ENCODE results near the gene WNT3A. TPM values are rescaled to one million over a fixed set of nuclear protein-coding genes. Genes with fewer than 3 reads are reported as not detected.

WNT3A gene
- total RNA-seq, 1 donor from 2014 or later = not detected

DNA sequence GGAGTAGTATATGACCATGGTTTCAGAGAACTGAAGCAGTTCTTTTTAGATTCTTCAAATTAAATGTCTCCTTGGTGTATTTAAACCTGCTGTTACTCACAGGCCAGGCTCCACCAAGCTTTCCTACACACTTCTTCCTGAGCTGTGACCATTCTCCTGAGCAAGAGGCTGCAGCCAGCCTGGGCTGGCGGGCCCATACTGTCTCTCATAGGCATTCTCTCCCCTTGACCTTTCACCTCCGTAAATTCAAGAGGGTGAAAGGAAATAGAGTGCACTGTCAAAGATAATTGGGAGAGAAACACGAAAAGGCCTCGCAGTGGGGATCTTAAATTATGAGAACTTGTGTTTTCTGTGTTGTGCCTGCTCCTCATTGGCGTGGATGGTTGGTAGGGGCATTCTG is 78.0 kb downstream of the WNT3A start:
- DNase-seq = no peak

DNA sequence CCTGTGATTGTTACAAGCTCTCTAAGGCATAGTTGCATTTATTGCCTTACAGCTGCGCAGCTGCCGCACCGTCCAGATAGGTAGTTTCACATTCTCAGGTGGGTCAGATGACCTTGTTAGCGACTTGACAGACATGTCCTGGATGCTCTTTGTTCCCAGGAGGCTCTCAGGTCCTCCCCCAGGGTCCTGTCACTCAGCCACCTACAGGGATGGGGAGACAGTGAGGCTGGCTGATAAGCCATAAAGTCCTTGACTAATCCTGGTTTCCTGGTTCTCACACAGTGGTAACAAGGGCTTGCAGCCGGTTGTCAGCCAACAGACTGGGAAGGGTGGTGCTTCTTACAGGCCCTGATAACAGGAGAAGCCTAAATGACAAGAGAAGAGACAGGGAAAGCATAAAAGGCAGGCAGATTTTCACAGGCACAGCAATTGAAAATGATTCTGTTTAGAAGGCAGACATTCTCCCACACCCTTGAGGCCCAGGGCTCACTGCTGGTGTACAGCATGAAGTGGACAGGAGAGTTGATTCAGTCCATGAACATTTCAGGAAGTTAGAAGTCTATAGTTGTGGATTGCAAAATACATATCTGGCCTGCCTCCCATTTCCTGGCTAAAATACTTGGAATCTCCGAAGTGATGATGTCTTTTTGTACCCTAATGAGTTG is 78.6 kb downstream of the WNT3A start:
- no peak for DNase-seq

DNA sequence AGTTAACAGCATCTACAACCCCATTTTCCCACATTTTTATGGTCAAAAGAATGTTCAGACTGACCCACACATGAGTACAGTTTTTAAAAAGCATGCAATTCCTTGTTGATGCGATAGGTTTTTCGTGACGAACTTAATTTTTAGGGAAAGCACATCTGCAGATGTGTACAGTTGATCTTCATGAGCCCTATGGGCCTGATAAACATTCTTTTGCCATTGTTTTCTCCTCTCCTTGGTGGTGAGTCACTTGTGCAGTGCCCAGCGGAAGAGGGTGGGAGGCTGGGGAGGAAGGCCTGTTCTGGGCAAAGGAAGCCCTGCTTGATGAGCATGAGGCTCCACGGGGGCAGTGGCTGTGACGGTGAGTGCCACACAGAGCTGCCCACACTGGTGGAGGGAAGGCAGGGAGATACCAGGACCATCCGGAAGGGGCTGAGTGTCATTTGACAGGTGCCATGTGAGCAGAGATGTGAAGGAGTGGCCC is 81.0 kb downstream of the WNT3A start:
- no peak for DNase-seq

DNA sequence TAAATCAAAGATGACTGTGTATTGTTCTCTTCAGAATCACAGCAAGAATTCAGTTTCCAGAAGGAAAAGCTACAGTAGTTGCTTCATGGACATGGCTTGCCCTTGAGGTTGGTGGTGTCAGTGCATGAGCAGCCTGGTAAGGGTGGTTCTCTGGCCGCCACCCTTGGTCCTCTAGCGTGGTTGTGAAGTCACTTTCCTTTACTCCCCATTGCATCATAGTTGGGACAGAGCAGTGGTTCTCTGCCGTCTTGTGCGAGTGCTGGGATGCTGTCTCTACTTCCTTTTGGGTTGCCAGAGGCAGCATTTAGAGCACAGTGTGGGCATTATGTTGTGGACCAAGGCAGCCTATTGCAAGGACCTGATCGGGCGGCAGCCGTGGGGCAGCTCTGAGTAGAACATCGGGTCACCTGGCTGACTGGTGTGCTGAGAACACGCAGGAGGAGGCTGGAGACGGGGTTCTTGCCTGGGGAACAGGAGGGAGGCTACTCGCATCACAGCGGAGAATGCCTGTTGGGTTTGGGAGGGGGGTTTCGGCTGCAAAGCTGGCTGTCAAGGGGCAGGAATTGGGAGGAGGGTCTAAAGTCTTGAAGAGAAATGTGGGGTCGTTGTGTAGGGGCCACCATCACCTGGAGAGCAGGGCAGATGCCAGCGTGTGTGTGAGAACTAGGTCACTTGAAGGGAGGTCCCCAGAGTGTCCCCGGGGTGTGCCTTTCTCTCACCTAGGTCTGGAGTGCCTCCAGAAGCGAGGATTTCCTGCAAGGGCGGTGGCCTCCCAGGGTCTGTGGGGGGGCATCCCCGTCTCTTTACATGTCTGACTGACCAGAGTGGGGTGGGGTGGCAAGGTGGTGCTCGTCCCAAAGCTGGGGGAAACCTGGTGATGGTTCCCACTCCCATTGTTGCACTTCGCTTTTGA is 82.0 kb downstream of the WNT3A start:
- DNase-seq = no peak

DNA sequence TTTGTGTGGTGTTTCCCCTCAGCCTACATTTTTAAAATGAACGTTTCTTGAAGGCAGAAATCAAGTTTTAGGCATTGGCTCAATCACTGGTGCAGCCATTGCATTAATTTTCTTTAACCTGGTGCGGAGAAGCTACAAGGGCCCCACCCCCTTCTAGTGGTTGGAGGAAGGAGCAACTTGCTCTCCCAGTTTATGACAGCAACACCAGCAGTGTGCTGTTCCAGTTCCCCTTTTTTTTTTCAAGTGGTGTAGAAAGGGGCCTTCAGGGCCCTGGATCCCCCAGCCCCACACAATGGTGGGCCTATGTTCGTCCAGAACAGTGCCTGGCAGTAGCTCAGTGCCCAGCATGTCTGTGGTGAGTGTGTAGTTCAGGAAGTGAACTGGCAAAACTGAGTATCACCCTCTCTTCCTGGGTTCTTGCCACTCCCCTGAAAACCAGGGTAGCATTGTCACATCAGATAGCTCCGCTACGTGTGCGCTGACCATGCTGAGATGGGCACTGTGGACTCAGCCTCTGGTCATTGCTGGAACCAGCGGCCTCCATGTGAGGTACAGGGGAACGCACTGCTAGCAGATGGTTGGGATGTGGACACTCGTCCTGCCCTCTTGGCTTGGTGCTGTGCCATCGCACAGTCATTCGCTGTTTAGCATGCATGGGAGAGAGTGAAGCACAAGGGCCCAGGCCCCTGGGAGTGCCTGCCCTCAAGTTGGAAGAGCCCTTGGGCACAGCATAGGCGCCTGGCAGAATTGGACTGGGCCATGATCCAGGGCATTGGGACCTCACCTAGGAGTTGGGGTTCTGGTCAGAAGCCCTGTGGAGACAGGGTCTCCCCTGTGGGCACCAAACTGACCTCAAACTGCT is 83.0 kb downstream of the WNT3A start:
- DNase-seq = no peak

DNA sequence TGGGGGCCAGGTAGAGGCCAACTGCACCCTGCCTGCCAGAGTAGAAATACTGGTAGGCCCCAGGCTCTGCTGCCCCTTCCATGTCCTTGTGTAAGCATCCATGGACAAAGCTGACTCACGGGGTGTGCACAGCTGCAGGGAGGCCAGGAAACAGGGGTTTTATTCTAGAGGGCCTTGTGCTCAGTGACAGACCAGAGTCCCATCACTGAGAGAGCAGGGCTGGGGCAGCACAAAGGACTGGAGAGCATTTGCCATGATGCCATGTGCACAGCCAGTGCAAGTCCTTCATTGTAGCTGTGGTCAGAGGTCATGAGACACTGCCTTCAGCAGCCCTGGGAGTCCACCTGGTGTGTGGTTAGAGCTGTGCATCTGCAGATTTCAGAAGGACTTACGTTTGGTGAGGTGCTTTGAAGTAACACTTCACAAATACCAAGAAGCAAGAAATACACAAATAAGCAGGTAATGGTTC is 83.8 kb downstream of the WNT3A start:
- no peak for DNase-seq

DNA sequence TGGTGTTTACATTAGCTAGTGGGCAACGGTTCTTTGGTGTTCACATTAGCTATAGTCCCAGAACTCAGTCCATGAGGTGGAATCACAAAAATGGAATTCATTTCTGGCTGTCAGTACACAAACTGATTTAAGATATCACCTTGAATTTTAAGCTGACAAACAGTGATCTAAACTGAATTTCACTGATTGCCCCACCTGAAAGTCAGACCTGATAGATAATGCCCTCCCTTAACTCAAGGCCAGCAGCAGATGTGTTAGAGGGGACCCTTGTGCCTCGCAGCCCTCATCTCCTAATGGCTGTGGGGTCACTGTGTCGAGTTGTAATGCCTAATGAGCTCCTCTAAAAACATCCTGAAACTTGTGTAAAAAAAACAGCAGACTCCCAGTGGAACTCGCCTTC is 84.3 kb downstream of the WNT3A start:
- DNase-seq = no peak

DNA sequence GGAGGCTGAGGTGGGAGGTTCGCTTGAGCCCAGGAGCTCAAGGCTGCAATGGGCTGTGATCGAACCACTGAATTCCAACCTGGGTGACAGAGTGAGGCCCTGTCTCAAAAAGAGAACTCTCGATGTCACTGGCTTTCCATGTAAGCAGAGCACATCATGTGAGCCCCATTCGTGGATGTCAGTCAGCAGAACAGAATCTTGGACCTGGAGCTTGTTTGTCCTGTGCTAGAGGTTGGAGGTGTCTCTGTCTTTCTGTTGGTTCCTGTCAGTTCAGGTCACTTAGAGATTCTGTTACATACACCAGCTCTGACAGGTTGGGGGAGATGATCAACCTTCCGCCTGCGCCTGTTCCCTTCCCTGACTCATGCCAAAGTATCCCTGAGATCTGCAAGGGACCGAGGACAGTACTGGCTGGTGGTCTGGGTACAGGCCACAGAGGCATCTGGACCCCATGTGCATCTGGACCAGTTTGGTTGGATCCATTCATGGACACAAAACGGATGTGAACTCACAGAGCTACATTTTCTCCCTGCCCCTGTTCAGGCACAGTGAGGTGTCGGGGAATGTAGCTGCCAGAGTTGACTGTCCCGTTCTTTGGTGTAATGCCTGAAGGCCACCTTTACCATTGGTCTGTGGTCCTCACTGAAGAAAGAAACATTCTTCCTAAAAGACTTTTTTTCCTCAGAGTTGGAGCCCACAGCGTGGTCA is 85.7 kb downstream of the WNT3A start:
- DNase-seq = no peak

DNA sequence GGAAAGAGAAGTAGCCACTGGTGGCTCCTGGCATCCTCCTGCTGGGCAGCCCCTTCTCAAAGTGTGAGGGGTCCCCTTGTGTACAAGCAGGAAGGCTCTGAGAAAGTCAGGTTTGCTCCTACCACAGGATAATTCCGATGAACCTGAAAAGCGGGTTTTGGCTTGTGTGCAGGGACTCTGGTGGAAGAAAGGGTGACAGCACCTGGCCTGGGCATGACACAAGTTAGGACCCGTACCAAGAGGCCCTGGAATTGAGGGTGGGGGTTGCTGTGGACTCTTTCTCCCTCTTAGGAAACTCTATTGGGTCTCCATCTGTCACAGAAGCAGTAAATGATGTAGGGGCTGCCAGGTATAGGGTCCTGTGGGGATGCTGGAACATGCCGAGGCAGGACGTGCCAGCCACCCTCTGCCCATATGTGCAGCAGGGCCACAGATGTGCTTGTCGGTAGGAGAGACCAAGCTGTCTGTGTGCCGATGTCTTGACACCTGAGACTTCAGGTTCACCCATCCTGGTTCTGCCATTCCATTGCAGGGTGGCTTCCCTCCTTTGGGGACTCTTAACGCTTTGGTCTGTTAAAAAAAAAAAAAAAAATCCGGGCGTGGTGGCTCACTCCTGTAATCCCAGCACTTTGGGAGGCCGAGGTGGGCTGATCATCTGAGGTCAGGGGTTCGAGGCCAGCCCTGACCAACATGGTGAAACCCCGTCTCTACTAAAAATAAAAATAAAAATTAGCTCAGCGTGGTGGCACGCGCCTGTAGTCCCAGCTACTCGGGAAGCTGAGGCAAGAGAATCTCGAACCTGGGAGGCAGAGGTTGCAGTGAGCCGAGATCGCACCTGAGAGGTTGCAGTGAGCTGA is 86.5 kb downstream of the WNT3A start:
- DNase-seq = no peak

DNA sequence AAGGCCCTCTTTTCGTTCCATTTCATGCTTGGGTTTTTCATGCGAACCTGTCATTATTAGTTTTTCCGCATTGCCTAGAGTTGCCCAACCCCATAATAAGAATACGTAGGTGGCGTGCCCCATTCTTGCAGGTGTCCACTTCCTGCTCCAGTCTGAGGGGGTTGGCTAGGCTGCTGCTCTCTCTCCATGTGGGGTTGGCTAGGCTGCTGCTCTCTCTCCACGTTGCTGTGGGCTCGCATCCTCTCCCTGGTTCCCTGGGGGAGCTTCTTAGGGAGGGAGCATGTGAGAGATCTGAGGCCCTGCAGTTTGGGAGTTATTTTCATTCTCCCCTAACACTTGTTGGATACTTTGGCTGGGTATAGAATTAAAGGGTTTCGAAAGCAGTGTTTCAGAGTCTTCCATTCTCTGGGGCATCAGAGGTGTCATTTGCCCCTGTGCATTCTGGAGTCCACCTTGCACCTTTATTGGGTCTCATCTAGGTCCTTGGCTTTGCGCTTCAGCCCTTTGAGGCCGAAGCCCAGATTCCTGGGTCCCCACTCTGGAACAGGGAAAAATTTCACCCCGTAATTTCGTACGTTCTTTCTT is 87.7 kb downstream of the WNT3A start:
- DNase-seq = no peak

DNA sequence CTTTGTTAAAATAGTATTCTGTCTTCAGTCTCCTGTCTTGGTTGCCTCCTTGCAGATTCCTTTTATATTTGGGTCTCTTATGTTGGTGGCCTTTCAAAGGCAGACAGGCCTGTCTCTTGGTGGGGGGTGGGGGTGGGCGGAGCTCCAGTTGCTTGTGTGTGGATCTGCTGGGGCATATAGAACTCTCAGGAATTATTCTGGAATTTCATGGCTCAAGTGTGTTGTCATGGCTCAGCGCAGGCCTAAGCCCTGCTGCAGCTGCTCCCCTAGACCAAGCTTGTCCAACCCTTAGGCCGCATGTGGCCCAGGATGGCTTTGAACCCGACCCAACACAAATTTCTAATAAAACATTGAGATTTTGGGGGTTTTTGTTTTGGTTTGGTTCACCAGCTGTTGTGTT is 88.4 kb downstream of the WNT3A start:
- no peak for DNase-seq

DNA sequence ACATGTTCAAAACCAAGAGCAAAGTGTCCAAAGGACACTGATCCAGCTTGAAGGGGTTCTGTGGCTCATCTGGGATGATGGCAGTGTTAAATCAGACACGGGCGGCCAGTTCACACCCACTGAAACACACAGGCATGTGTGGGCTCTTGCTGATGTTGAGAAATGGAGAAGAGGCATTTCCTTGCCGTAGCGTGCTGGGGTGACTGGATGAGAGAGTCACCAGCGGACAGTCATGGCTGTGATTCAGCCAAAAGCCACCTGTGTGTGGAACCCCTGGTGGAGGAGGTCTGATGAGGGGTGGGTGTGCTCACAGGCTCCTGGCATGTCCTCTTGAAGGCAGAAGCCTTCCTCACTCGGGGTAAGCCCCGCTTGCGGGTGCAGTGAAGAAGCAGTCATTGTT is 89.1 kb downstream of the WNT3A start:
- DNase-seq = no peak

DNA sequence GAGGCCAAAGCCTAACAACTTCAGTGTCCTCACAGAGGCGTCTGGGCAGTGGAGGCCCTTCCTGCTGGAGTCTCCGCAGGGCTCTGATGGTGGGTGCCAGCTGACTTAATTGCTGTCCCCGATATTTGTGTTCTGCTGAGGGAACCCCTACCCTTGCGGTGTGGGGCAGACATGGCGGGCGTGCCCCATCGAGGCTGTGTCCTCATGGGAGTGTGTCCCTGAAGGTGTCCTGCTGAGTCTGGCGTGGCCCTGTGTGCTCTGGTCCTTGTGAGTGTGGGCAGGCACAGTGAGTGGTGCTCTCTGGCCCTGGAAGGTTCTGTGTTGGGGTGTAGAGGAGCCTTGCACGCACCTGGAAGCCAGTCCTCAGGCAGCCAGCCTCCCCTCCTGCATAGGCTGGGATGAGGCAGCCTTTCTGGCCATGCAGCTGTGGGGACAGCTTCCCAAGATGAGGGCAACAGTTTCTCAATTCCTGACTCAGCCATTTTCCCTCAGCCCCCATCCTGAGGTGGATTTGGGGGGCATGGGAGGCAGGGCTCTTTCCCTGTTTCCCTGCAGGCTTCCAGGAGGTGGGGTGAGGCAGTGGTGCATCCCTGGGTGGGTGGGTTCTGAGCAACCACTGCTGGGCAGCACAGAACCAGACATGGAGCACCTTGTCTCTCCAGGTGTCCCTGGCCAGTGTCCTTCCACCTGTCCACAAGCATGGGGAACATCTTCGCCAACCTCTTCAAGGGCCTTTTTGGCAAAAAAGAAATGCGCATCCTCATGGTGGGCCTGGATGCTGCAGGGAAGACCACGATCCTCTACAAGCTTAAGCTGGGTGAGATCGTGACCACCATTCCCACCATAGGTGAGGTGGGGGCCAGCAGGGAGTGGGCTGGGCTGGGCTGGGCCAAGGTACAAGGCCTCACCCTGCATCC is 89.9 kb downstream of the WNT3A start:
- no peak for DNase-seq

DNA sequence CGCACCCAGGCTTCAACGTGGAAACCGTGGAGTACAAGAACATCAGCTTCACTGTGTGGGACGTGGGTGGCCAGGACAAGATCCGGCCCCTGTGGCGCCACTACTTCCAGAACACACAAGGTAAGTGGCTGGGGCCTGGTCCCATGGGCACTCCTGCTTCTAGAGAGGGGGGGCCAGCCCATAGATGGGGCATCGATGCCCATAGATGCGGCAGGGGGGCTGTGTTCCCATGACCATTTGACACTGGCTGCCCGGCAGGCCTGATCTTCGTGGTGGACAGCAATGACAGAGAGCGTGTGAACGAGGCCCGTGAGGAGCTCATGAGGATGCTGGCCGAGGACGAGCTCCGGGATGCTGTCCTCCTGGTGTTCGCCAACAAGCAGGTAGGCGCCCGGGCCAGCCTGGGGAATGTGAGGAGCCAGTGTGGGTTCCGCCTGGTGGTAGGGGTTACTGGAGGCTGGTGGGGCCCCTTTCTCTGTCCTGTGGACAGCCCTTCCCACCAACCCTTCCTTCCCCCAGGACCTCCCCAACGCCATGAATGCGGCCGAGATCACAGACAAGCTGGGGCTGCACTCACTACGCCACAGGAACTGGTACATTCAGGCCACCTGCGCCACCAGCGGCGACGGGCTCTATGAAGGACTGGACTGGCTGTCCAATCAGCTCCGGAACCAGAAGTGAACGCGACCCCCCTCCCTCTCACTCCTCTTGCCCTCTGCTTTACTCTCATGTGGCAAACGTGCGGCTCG is 90.7 kb downstream of the WNT3A start:
- DNase-seq = no peak

DNA sequence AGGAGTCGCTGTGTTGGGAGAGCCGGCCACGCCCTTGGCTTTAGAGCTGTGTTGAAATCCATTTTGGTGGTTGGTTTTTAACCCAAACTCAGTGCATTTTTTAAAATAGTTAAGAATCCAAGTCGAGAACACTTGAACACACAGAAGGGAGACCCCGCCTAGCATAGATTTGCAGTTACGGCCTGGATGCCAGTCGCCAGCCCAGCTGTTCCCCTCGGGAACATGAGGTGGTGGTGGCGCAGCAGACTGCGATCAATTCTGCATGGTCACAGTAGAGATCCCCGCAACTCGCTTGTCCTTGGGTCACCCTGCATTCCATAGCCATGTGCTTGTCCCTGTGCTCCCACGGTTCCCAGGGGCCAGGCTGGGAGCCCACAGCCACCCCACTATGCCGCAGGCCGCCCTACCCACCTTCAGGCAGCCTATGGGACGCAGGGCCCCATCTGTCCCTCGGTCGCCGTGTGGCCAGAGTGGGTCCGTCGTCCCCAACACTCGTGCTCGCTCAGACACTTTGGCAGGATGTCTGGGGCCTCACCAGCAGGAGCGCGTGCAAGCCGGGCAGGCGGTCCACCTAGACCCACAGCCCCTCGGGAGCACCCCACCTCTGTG is 91.6 kb downstream of the WNT3A start:
- DNase-seq = no peak

DNA sequence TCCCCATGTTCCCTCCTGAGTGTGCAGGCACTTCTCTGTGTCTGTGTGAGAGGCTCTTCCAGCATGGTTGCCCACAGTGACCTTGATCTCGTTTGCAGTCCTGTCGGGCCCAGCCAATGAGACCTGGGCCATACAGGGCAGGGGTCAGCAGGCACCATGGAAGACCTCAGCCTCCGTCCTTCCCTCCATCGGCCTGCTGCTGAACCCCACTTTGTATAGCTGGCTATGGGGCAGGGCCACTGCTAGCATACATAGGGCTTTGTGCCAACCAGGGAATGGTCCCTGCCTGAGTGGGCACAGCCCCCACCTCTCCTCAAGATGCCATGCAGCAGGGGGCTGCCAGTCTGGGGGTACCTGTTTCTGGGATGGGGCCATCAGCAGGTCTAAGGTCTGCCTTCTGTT is 92.5 kb downstream of the WNT3A start:
- DNase-seq = no peak

DNA sequence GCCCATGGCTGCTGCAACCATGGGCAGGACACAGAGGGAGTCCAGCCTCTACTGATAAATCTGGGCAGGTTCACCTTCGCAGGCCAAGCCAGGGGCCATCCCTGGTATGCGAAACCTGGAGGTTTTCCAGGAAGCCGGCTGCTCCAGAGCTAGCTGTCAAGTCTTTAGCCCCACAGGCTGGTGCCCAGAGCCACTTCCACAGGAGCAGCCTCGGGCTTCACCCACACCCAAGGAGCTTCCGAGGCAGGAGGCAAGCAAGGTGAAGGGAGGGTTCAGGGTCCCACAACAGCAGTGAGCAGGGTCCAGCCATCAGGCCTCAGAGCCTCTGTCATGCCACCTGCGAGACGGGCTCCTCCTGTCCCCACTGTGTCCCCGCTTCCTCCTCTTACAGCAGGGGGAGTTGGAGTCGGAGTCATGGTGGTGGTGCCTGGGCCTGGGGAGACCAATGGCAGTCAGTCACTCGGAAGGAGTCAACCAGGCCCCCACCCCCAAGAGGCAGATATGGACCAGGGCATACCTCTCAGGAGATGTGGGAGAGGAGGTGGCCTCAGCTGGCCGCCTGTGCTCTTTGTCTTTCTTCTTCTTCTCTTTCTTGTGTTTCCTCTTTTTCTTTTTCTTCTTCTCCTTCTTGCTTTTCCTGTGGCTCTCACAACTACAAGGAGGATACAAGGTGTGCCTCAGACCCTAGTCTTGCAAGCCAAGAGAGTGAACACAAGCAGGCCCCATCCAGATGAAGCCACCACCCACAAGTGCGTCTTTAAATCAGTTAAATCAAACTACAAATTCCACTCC is 94.2 kb downstream of the WNT3A start:
- DNase-seq = no peak
